ENCODE data around the gene SCARF2. TPM values are rescaled to one million over a fixed set of nuclear protein-coding genes. Genes with fewer than 3 reads are reported as not detected.
"Not testable (repeated sequence)": the region's sequence is repeated elsewhere in the genome, so short reads cannot be mapped to it uniquely, and the experiment has no call there.

Gene SCARF2
- total RNA-seq (2014; rRNA removed; shearing (Covaris generic)) (45.6 and 46.9 TPM in 2 replicates), polyA plus RNA-seq (2016; fragmentation: Nextera tagmentation; extraction: Ambion mirVana) (7.9 and 10.2 TPM in 2 replicates)

GRCh38 chr22:20437613-20438426 is at the start of gene SCARF2:
Gene SCARF2, minus strand, starts transcription at chr22:20437825. Its CDS starts 71 bp downstream, at chr22:20437754.
- WGBS, 2 experiments (ENCODE audit: low coverage in 1 of 2, low lambda C conversion rate in 2 of 2, missing lambda C conversion rate in 2 of 2) = 6 to 9% methylated on average over 34 to 49 of the region's 95 CpGs
- Histone ChIP-seq H3K27me3 (replicated peaks; ENCODE audit: insufficient read depth) (no peaks in the 10 kb centered on the region), H3K4me3 (peak within 1 kb of the TSS; percentile 95), H2AFZ (peak within 1 kb of the TSS; percentile 75), H3K9me3 (ENCODE audit: low read depth) (no peaks in the 10 kb centered on the region), H4K20me1 (ENCODE audit: insufficient read depth) (no peaks in the 10 kb centered on the region), H3K79me2 (ENCODE audit: insufficient read depth) (peaks cover 43% of the 10 kb centered on the region), H3K4me2 (ENCODE audit: unreplicated experiment) (peak within 1 kb of the TSS; percentile 85), H3K9ac (peak within 1 kb of the TSS; percentile 91), H3K27ac (peak within 1 kb of the TSS; percentile 57), H3K9me2 (ENCODE audit: insufficient read depth) (no peaks in the 10 kb centered on the region), H3K4me1 (ENCODE audit: insufficient read depth) (peaks cover 11% of the 10 kb centered on the region), H3K36me3 (ENCODE audit: low read depth) (no peaks in the 10 kb centered on the region), H3F3A (ENCODE audit: insufficient read depth) (no peaks in the 10 kb centered on the region)
- TF ChIP-seq EZH2phosphoT487 (IDR thresholded peaks at IDR 0.05; ENCODE audit: insufficient read depth, low read depth) = no peak
- no peak for TF ChIP-seq EZH2 (IDR thresholded peaks at IDR 0.05; ENCODE audit: insufficient read depth, poor library complexity, severe bottlenecking)
- DNase-seq = peak; percentile 78
- in situ Hi-C loops (cut with MboI) = no loop called here

GRCh38 chr22:20486229-20486628 is 48.6 kb upstream of the SCARF2 start:
- no peaks in the 10 kb centered on the region for H3K9me3 ChIP-seq (ENCODE audit: low read depth)
- peaks cover 10% of the 10 kb centered on the region for H3K4me1 ChIP-seq (ENCODE audit: insufficient read depth)
- peak overlapping the region; percentile 33 for H3K27ac ChIP-seq
- H3K9me2 ChIP-seq (ENCODE audit: insufficient read depth) = no peaks in the 10 kb centered on the region
- WGBS, 2 experiments (ENCODE audit: low coverage in 1 of 2, low lambda C conversion rate in 2 of 2, missing lambda C conversion rate in 2 of 2) = 58 to 64% methylated on average over 2 of the region's 2 CpGs
- H3K9ac ChIP-seq = peak overlapping the region; percentile 2; the same call in 1 of the 2 replicates
- H3F3A ChIP-seq (ENCODE audit: insufficient read depth) = peaks cover 5% of the 10 kb centered on the region; the same call in 1 of the 2 replicates
- no peaks in the 10 kb centered on the region; the same call in 1 of the 2 replicates for H3K36me3 ChIP-seq (ENCODE audit: low read depth)
- no peak for TF ChIP-seq EZH2 (IDR thresholded peaks at IDR 0.05; ENCODE audit: insufficient read depth, poor library complexity, severe bottlenecking)
- TF ChIP-seq EZH2phosphoT487 (IDR thresholded peaks at IDR 0.05; ENCODE audit: insufficient read depth, low read depth) = no peak
- no peak overlapping the region for H2AFZ ChIP-seq
- no peaks in the 10 kb centered on the region for H4K20me1 ChIP-seq (ENCODE audit: insufficient read depth)
- no peak overlapping the region for H3K4me2 ChIP-seq (ENCODE audit: unreplicated experiment)
- H3K79me2 ChIP-seq (ENCODE audit: insufficient read depth) = peaks cover 90% of the 10 kb centered on the region
- no peak overlapping the region for H3K4me3 ChIP-seq
- H3K27me3 ChIP-seq (replicated peaks; ENCODE audit: insufficient read depth) = no peaks in the 10 kb centered on the region
- in situ Hi-C loops (cut with MboI) = no loop called here
- DNase-seq = peak; percentile 45

GRCh38 chr22:20484948-20485683 is 47.5 kb upstream of the SCARF2 start:
- DNase-seq = no peak
- no peak overlapping the region for H3K4me3 ChIP-seq
- H3K4me2 ChIP-seq (ENCODE audit: unreplicated experiment) = no peak overlapping the region
- H2AFZ ChIP-seq = no peak overlapping the region
- H3K27ac ChIP-seq = no peak overlapping the region
- in situ Hi-C loops (cut with MboI) = no loop called here
- no peaks in the 10 kb centered on the region for H4K20me1 ChIP-seq (ENCODE audit: insufficient read depth)
- H3F3A ChIP-seq (ENCODE audit: insufficient read depth) = peaks cover 9% of the 10 kb centered on the region; the same call in 1 of the 2 replicates
- no peak for TF ChIP-seq EZH2phosphoT487 (IDR thresholded peaks at IDR 0.05; ENCODE audit: insufficient read depth, low read depth)
- TF ChIP-seq EZH2 (IDR thresholded peaks at IDR 0.05; ENCODE audit: insufficient read depth, poor library complexity, severe bottlenecking) = no peak
- H3K4me1 ChIP-seq (ENCODE audit: insufficient read depth) = peaks cover 10% of the 10 kb centered on the region
- no peak overlapping the region for H3K9ac ChIP-seq
- no peaks in the 10 kb centered on the region for H3K27me3 ChIP-seq (replicated peaks; ENCODE audit: insufficient read depth)
- 91 to 94% methylated on average over 4 of the region's 4 CpGs for WGBS, 2 experiments (ENCODE audit: low coverage in 1 of 2, low lambda C conversion rate in 2 of 2, missing lambda C conversion rate in 2 of 2)
- H3K36me3 ChIP-seq (ENCODE audit: low read depth) = no peaks in the 10 kb centered on the region; the same call in 1 of the 2 replicates
- H3K9me2 ChIP-seq (ENCODE audit: insufficient read depth) = no peaks in the 10 kb centered on the region
- H3K9me3 ChIP-seq (ENCODE audit: low read depth) = no peaks in the 10 kb centered on the region
- H3K79me2 ChIP-seq (ENCODE audit: insufficient read depth) = peaks cover 87% of the 10 kb centered on the region

- no peak overlapping the region for H3K9ac ChIP-seq
- peaks cover 10% of the 10 kb centered on the region for H3K4me1 ChIP-seq (ENCODE audit: insufficient read depth)
- no peak overlapping the region for H2AFZ ChIP-seq
- H3K4me2 ChIP-seq (ENCODE audit: unreplicated experiment) = no peak overlapping the region
- no peaks in the 10 kb centered on the region for H4K20me1 ChIP-seq (ENCODE audit: insufficient read depth)
- TF ChIP-seq EZH2 (IDR thresholded peaks at IDR 0.05; ENCODE audit: insufficient read depth, poor library complexity, severe bottlenecking) (no peak), EZH2phosphoT487 (IDR thresholded peaks at IDR 0.05; ENCODE audit: insufficient read depth, low read depth) (no peak)
- H3K9me2 ChIP-seq (ENCODE audit: insufficient read depth) = no peaks in the 10 kb centered on the region
- H3K4me3 ChIP-seq = no peak overlapping the region
- no peak overlapping the region for H3K27ac ChIP-seq
- H3K27me3 ChIP-seq (replicated peaks; ENCODE audit: insufficient read depth) = no peaks in the 10 kb centered on the region
- peaks cover 9% of the 10 kb centered on the region; the same call in 1 of the 2 replicates for H3F3A ChIP-seq (ENCODE audit: insufficient read depth)
- peaks cover 81% of the 10 kb centered on the region for H3K79me2 ChIP-seq (ENCODE audit: insufficient read depth)
- in situ Hi-C loops (cut with MboI) = no loop called here
- no peaks in the 10 kb centered on the region for H3K9me3 ChIP-seq (ENCODE audit: low read depth)
- no peaks in the 10 kb centered on the region; the same call in 1 of the 2 replicates for H3K36me3 ChIP-seq (ENCODE audit: low read depth)
- DNase-seq = no peak
- WGBS, 2 experiments (ENCODE audit: low coverage in 1 of 2, low lambda C conversion rate in 2 of 2, missing lambda C conversion rate in 2 of 2) = 94 to 97% methylated on average over 14 of the region's 14 CpGs
These were observed 46.1 kb upstream of the SCARF2 start for GRCh38 chr22:20483771-20484170.

GRCh38 chr22:20483143-20483506 is 45.5 kb upstream of the SCARF2 start:
- H3K4me1 ChIP-seq (ENCODE audit: insufficient read depth); H3K27ac ChIP-seq; DNase-seq; H3K27me3 ChIP-seq (replicated peaks; ENCODE audit: insufficient read depth); H3K9me2 ChIP-seq (ENCODE audit: insufficient read depth); H3K4me3 ChIP-seq; H3K4me2 ChIP-seq (ENCODE audit: unreplicated experiment); in situ Hi-C loops (cut with MboI); H3F3A ChIP-seq (ENCODE audit: insufficient read depth); H3K9ac ChIP-seq; H3K9me3 ChIP-seq (ENCODE audit: low read depth); H2AFZ ChIP-seq; H3K36me3 ChIP-seq (ENCODE audit: low read depth); H4K20me1 ChIP-seq (ENCODE audit: insufficient read depth): not testable (repeated sequence)
- H3K79me2 ChIP-seq (ENCODE audit: insufficient read depth) = peaks cover 74% of the 10 kb centered on the region
- whole genome bisulfite sequencing, 2 experiments (ENCODE audit: low coverage in 1 of 2, low lambda C conversion rate in 2 of 2, missing lambda C conversion rate in 2 of 2) = 90 to 93% methylated on average over 7 of the region's 7 CpGs

All from GM23248 (cell line).